HepG2 (cell line): ENCODE results near the gene PSMC5. TPM values are rescaled to one million over a fixed set of nuclear protein-coding genes. Genes with fewer than 3 reads are reported as not detected.

Experiments used
- FIP1L1 ChIP-seq: fragments of 200-400 bp; formaldehyde crosslinking; IDR thresholded peaks from 2 replicates; pipeline ENCODE4 v1.6.1; 2018; ENCODE audit warnings: low read depth, mild to moderate bottlenecking, low read length, moderate library complexity, borderline replicate concordance; ENCODE audit not compliant: insufficient read depth
- GABPB1 ChIP-seq: IDR thresholded peaks from 2 replicates; pipeline ENCODE4 v1.6.1; 2016; ENCODE audit warnings: mild to moderate bottlenecking, missing genetic modification reagents, moderate library complexity, missing compliant biosample characterization
- HMG20B ChIP-seq: conservative IDR thresholded peaks from 2 replicates; pipeline ENCODE4 v1.6.1; 2016; ENCODE audit warnings: missing genetic modification reagents, missing compliant biosample characterization
- MAZ ChIP-seq, 2 experiments: sonication (generic) in 1 of 2; formaldehyde crosslinking in 1 of 2; IDR thresholded peaks; 2 replicates each; pipeline versions ENCODE4 v1.5.0 to v1.6.1; 2012 to 2020; ENCODE audit warnings: low read depth in 2 of 2, mild to moderate bottlenecking in 2 of 2, borderline replicate concordance in 1 of 2, improper control_type of control experiment in 1 of 2, low read length in 1 of 2, missing genetic modification reagents in 1 of 2, moderate library complexity in 1 of 2
- MED1 ChIP-seq: sonication (generic); formaldehyde crosslinking; IDR thresholded peaks from 2 replicates; pipeline ENCODE4 v1.4.0; 2020; ENCODE audit warnings: missing genetic modification reagents
- RXRB ChIP-seq: IDR thresholded peaks from 2 replicates; pipeline ENCODE4 v1.6.1; 2016; ENCODE audit warnings: borderline replicate concordance, missing genetic modification reagents, missing compliant biosample characterization
- SALL1 ChIP-seq: sonication (generic); formaldehyde crosslinking; IDR thresholded peaks from 2 replicates; pipeline ENCODE4 v1.8.0; 2022; ENCODE audit warnings: mild to moderate bottlenecking, missing genetic modification reagents
- YEATS4 ChIP-seq: sonication (generic); formaldehyde crosslinking; IDR thresholded peaks from 2 replicates; pipeline ENCODE4 v1.4.0; 2020; ENCODE audit warnings: missing genetic modification reagents, borderline replicate concordance
- ZC3H13 ChIP-seq: sonication (generic); formaldehyde crosslinking; IDR thresholded peaks from 2 replicates; pipeline ENCODE4 v1.8.1; 2023; ENCODE audit warnings: mild to moderate bottlenecking, missing genetic modification reagents, moderate library complexity
- ZKSCAN5 ChIP-seq: sonication (generic); formaldehyde crosslinking; IDR thresholded peaks from 2 replicates; pipeline ENCODE4 v1.5.1; 2020; ENCODE audit warnings: mild to moderate bottlenecking, missing genetic modification reagents
- ZNF501 ChIP-seq: sonication (generic); formaldehyde crosslinking; IDR thresholded peaks from 2 replicates; pipeline ENCODE4 v1.5.1; 2020; ENCODE audit warnings: mild to moderate bottlenecking, moderate library complexity, missing genetic modification reagents
- ZSCAN29 ChIP-seq: sonication (generic); formaldehyde crosslinking; conservative IDR thresholded peaks from 2 replicates; pipeline ENCODE4 v1.4.0; 2020; ENCODE audit warnings: mild to moderate bottlenecking, missing genetic modification reagents
- ZSCAN31 ChIP-seq: sonication (generic); formaldehyde crosslinking; IDR thresholded peaks from 2 replicates; pipeline ENCODE4 v1.5.0; 2020; ENCODE audit warnings: low read depth, mild to moderate bottlenecking, missing genetic modification reagents
- polyA plus RNA-seq, 8 experiments: library from polyadenylated mRNA; depleted of rRNA in 3 of 8; stranded (reverse) in 7 of 8; unstranded in 1 of 8; fragments of >200 nt; fragmentation: Illumina TruSeq in 4 of 8; extraction: Trizol in 4 of 8; gene quantifications; 2 replicates each; pipeline versions ENCODE4 v1.2.1 to v1.2.3, GENCODE V29; 2011 to 2016; ENCODE audit warnings: low read depth in 4 of 8, missing spikeins in 1 of 8, mixed read lengths in 1 of 8; ENCODE audit not compliant: insufficient read depth in 1 of 8
- total RNA-seq, 5 experiments: library from RNA; depleted of rRNA; stranded (reverse); fragments of >200 nt; fragmentation: Illumina TruSeq; extraction: Trizol; gene quantifications; 2 replicates each; pipeline ENCODE4 v1.2.3, GENCODE V29; 2016; ENCODE audit warnings: low read depth in 1 of 5
- TF ChIP-seq, protein P1 (sequence below): IDR thresholded peaks from 2 replicates; pipeline ENCODE4 v1.6.1; 2016; ENCODE audit warnings: low read depth, borderline replicate concordance

Gene PSMC5
- total and polyA plus RNA-seq, 2 of the 13 experiments (the other 11 are each of a cell fraction or from before 2014, with no cell fraction given), result 35.3 to 128 TPM

DNA sequence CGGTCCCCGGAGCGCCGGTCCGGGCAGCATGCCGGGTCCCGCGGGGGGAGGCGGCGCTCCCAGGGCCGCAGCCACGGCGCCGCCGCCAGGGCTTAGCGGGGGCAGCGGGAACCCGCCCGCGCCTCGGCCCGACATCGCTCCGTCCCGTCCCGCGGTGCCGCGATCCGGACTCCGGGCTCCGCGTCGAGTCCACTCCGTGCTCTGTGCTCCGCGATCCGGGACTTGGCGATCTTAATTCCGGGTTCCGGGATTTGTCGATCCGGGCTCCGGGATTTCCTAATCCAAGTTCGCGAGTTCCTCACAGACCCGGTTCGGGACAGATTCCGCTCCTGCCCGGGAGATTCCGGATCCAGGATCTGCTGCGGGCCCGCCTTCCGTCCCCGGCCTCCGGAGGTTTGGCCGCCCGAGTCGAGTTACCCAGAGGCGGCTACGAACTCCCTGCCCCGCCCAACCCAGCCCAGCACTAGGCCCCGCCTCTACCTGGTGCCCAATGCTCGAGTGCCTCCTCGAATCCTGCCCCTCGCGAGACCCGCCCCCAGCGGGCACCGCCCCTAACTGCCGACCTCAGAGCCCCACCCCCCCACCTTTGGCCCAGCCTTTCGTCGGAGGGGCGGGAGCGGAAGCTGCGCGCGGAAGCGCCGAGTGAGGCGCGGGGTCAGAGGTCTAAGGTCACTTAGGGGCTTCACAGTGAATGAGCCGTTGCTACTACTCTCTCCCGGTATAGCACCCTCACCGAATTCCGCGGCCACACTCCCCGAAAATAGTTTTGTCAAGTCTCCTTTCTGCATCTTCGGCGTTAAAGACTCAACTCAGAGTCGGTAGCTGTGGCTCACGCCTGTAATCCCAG lies 15.5 kb downstream of the PSMC5 start, which contains the start of gene SMARCD2 (continued):
- TF ChIP-seq ZSCAN31, result peak; percentile 81; the same call in 1 of the 2 replicates
- peak; percentile 98 for TF ChIP-seq YEATS4 (CRISPR knock-in tag)
- TF ChIP-seq FIP1L1, result peak; percentile 95; the same call in 1 of the 2 replicates
- TF ChIP-seq ZKSCAN5, result no peak
- peak; percentile 69; the same call in 1 of the 2 replicates for TF ChIP-seq ZSCAN29 (CRISPR knock-in tag)
- peak; percentile 97 for TF ChIP-seq ZC3H13 (CRISPR knock-in tag)
- peak; percentile 61; the same call in 1 of the 2 replicates for TF ChIP-seq HMG20B (CRISPR knock-in tag)
- peak; percentile 91 for TF ChIP-seq MED1 (CRISPR knock-in tag)
- TF ChIP-seq ZNF501 (CRISPR knock-in tag), result peak; percentile 81
- TF ChIP-seq RXRB, result peak; percentile 88
- TF ChIP-seq, protein P1, sequence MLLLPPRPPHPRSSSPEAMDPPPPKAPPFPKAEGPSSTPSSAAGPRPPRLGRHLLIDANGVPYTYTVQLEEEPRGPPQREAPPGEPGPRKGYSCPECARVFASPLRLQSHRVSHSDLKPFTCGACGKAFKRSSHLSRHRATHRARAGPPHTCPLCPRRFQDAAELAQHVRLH (CRISPR knock-in tag), result peak; percentile 96
- TF ChIP-seq SALL1 (CRISPR knock-in tag), result peak; percentile 96
- TF ChIP-seq GABPB1, result peak; percentile 95
- peak; percentile 93 for TF ChIP-seq MAZ (IDR thresholded peaks at IDR 0.05; ENCODE audit: borderline replicate concordance, low read depth, low read length)
- peak; percentile 96 for TF ChIP-seq MAZ (CRISPR knock-in tag; IDR thresholded peaks at IDR 0.05; ENCODE audit: low read depth)
